Natural killer cell (primary cell): ENCODE measurements around the gene NHLRC2. TPM values are rescaled to one million over a fixed set of nuclear protein-coding genes. Genes with fewer than 3 reads are reported as not detected.
A peak's percentile ranks its signal among the peaks of the same experiment; 100 is the strongest.

Experiments
- ATAC-seq, 3 donors: fragments of 150-1000 bp in 2 of 3; fragments of 200-7000 bp in 1 of 3; cut with Tn5 transposase; 1 replicate in 1 of 3; 2 replicates in 2 of 3; pipeline ENCODE4 v1.10.0; 2021; ENCODE audit warnings: mild to moderate bottlenecking in 2 of 3, moderate library complexity in 2 of 3
- DNase-seq, 2 donors: peaks; one replicate each; pipeline versions ENCODE4 v3.0.0 to v3.0.0-alpha.2; 2013 to 2021; ENCODE audit warnings: mixed read lengths in 1 of 2
- H3K27ac ChIP-seq: one replicate; pipeline ENCODE4 v1.5.1; 2013; ENCODE audit warnings: mild to moderate bottlenecking, low read length
- H3K27me3 ChIP-seq: one replicate; pipeline ENCODE4 v1.6.1; 2013; ENCODE audit warnings: low read length; ENCODE audit not compliant: control insufficient read depth, insufficient read depth
- H3K36me3 ChIP-seq: one replicate; pipeline ENCODE4 v1.6.1; 2013; ENCODE audit warnings: low read length; ENCODE audit not compliant: control insufficient read depth, insufficient read depth
- H3K4me1 ChIP-seq: one replicate; pipeline ENCODE4 v1.6.1; 2013; ENCODE audit warnings: low read length; ENCODE audit not compliant: control insufficient read depth, insufficient read depth
- H3K4me3 ChIP-seq: one replicate; pipeline ENCODE4 v1.5.1; 2013; ENCODE audit warnings: low read length
- H3K9me3 ChIP-seq: one replicate; pipeline ENCODE4 v1.6.1; 2013; ENCODE audit warnings: low read length; ENCODE audit not compliant: control insufficient read depth, insufficient read depth
- H3K27ac Mint-ChIP-seq, 2 donors: one replicate each; pipeline ENCODE4 v1.8.0; 2022; ENCODE audit warnings: mild to moderate bottlenecking in 2 of 2, mixed read lengths in 2 of 2, moderate library complexity in 1 of 2
- H3K27me3 Mint-ChIP-seq, 2 donors: one replicate each; pipeline ENCODE4 v1.8.0; 2022; ENCODE audit warnings: low read depth in 2 of 2, mixed read lengths in 2 of 2
- H3K36me3 Mint-ChIP-seq: one replicate; pipeline ENCODE4 v1.8.0; 2022; ENCODE audit warnings: mixed read lengths
- H3K4me1 Mint-ChIP-seq, 2 donors: one replicate each; pipeline ENCODE4 v1.8.0; 2022; ENCODE audit warnings: mixed read lengths in 2 of 2
- H3K4me3 Mint-ChIP-seq: one replicate; pipeline ENCODE4 v1.8.0; 2022; ENCODE audit warnings: mild to moderate bottlenecking, moderate library complexity, mixed read lengths
- H3K9me3 Mint-ChIP-seq, 2 donors: one replicate each; pipeline ENCODE4 v1.8.0; 2022; ENCODE audit warnings: mixed read lengths in 2 of 2
- WGBS: methylation state at CpG from one replicate; pipeline ENCODE4 v1.1.7; 2013; ENCODE audit warnings: missing lambda C conversion rate; ENCODE audit not compliant: insufficient coverage; 5-methylcytosine and 5-hydroxymethylcytosine counted together
- intact Hi-C: fragments of 100-400 bp; cut with micrococcal nuclease; formaldehyde crosslinking; loops from one replicate; pipeline ENCODE4 v1.14.2; 2022
- total RNA-seq, 4 donors: library from RNA; stranded (reverse); fragments of 120-200 nt in 1 of 4; gene quantifications; one replicate each; pipeline versions ENCODE4 v1.2.3 to v1.2.4, GENCODE V29; 2013 to 2022
- TF ChIP-seq, protein P1 (sequence below): fragments of 200-600 bp; IDR thresholded peaks from one replicate; pipeline ENCODE4 v1.8.0; 2022; ENCODE audit warnings: antibody characterized with exemption

The NHLRC2 gene
- total RNA-seq, 3 donors from 2014 or later (not counting 1 experiment from before 2014, with no cell fraction given): 19.0 to 24.7 (median 22.4) TPM

GRCh38 chr10:113849946-113850345 lies 4.5 kb upstream of the NHLRC2 start:
- ATAC-seq: no peak

DNA sequence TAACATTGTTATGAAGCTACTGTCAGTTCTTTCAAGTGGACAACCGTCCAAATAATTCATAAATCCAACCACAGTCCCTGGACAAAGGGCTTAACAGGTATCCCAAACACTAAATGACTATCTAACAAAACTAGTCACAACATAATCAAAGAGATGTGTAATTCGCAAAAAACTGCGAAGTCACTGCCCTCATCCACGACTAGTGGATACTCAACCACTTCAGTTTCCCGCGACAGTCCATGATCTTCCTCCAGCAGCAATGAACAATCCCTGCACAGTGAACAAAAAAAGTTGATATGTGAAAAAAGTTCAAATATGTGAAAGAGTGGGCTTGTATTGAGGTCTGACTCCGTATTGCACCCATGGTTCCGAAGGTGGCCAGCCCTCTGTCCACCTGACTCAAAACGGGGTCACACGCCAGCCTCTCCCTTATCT lies 866 bp upstream of the NHLRC2 start:
- Mint-ChIP-seq H3K4me1 (peaks cover 42 to 43% of the 10 kb centered on the region in 2 donors), H3K36me3 (no peaks in the 10 kb centered on the region), H3K27ac (peak overlapping the region; percentile 92 to 96), H3K9me3 (no peaks in the 10 kb centered on the region), H3K4me3 (peak overlapping the region; percentile 97), H3K27me3 (no peaks in the 10 kb centered on the region)
- H3K4me1 ChIP-seq: peaks cover 24% of the 10 kb centered on the region
- ATAC-seq (no peak), DNase-seq (no peak)
- peak overlapping the region; percentile 68 for H3K4me3 ChIP-seq
- H3K9me3 ChIP-seq: no peaks in the 10 kb centered on the region
- H3K27ac ChIP-seq: peak overlapping the region; percentile 76
- TF ChIP-seq, protein P1, sequence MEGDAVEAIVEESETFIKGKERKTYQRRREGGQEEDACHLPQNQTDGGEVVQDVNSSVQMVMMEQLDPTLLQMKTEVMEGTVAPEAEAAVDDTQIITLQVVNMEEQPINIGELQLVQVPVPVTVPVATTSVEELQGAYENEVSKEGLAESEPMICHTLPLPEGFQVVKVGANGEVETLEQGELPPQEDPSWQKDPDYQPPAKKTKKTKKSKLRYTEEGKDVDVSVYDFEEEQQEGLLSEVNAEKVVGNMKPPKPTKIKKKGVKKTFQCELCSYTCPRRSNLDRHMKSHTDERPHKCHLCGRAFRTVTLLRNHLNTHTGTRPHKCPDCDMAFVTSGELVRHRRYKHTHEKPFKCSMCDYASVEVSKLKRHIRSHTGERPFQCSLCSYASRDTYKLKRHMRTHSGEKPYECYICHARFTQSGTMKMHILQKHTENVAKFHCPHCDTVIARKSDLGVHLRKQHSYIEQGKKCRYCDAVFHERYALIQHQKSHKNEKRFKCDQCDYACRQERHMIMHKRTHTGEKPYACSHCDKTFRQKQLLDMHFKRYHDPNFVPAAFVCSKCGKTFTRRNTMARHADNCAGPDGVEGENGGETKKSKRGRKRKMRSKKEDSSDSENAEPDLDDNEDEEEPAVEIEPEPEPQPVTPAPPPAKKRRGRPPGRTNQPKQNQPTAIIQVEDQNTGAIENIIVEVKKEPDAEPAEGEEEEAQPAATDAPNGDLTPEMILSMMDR: no peak
- 29% methylated on average over 10 of the region's 10 CpGs for WGBS
- peaks cover 2% of the 10 kb centered on the region for H3K36me3 ChIP-seq
- no peaks in the 10 kb centered on the region for H3K27me3 ChIP-seq
- intact Hi-C loops: loop anchor here (2.0 kb wide), 1 partner anchor 321 kb away; the partner anchor contains the start of gene CCDC186

More at GRCh38 chr10:113849946-113850345, 4.5 kb upstream of the NHLRC2 start:
- intact Hi-C loops: no loop called here
- H3K4me3 ChIP-seq: no peak overlapping the region
- DNase-seq: no peak
- TF ChIP-seq, protein P1: no peak
- H3K27me3 Mint-ChIP-seq: no peaks in the 10 kb centered on the region
- H3K9me3 Mint-ChIP-seq: no peaks in the 10 kb centered on the region
- no peak overlapping the region for H3K27ac ChIP-seq
- H3K27ac Mint-ChIP-seq: no peak overlapping the region
- WGBS: 93% methylated on average over 6 of the region's 7 CpGs
- H3K36me3 ChIP-seq: no peaks in the 10 kb centered on the region
- no peak overlapping the region for H3K4me3 Mint-ChIP-seq
- peaks cover 28 to 37% of the 10 kb centered on the region in 2 donors for H3K4me1 Mint-ChIP-seq
- no peaks in the 10 kb centered on the region for H3K9me3 ChIP-seq
- no peaks in the 10 kb centered on the region for H3K27me3 ChIP-seq
- no peaks in the 10 kb centered on the region for H3K36me3 Mint-ChIP-seq
- H3K4me1 ChIP-seq: peaks cover 12% of the 10 kb centered on the region

- peaks cover 14% of the 10 kb centered on the region for H3K36me3 ChIP-seq
- H3K9me3 ChIP-seq: no peaks in the 10 kb centered on the region
- peak overlapping the region; percentile 68 for H3K4me3 ChIP-seq
- peak overlapping the region; percentile 76 for H3K27ac ChIP-seq
- no peaks in the 10 kb centered on the region for H3K27me3 ChIP-seq
- H3K27me3 Mint-ChIP-seq: no peaks in the 10 kb centered on the region
- H3K4me3 Mint-ChIP-seq: peak overlapping the region; percentile 97
- TF ChIP-seq, protein P1: no peak
- peaks cover 7% of the 10 kb centered on the region for H3K36me3 Mint-ChIP-seq
- H3K27ac Mint-ChIP-seq: peak overlapping the region; percentile 92 to 96
- no peaks in the 10 kb centered on the region for H3K9me3 Mint-ChIP-seq
- H3K4me1 ChIP-seq: peaks cover 24% of the 10 kb centered on the region
- ATAC-seq: peak; percentile 56 to 76 (median 69)
- 1% methylated on average over 62 of the region's 62 CpGs for WGBS
- peak; percentile 50 to 64 for DNase-seq
- peaks cover 32 to 33% of the 10 kb centered on the region in 2 donors for H3K4me1 Mint-ChIP-seq
- intact Hi-C loops: loop anchor here (2.0 kb wide), 1 partner anchor 320 kb away; the partner anchor contains the start of gene CCDC186
Measured at GRCh38 chr10:113854761-113855588, 514 bp downstream of the NHLRC2 start.
